Femur (tissue), 1 donor: ENCODE measurements around the gene ACSS1.

Experiments
- DNase-seq: peaks from one replicate; pipeline ENCODE4 v3.0.0-alpha.2; 2017

The ACSS1 gene

DNA sequence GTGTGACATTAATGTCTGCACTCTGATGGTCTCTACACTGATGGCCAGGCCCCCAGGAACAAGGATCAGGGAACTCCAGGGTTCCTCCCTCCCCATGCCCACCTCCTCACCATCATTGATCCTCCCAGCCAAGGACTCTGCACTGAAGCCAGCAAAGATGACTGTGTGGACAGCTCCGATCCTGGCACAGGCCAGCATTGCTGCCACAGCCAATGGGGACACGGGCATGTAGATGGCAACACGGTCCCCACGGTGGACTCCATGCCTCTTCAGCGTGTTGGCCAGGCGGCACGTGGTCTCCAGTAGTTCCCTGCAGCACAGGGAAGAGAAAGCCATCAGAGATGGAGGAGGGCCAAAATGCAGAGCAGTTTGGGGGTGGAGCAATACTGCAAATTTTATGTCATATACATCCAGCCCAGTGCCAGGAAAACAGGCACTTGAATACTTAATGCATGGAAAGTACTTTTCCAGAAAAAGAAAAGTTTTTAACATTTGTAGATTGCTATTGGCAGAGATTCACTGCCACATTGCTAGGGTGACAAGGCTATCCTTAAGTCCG lies 27.2 kb downstream of the ACSS1 start:
- DNase-seq: no peak

DNA sequence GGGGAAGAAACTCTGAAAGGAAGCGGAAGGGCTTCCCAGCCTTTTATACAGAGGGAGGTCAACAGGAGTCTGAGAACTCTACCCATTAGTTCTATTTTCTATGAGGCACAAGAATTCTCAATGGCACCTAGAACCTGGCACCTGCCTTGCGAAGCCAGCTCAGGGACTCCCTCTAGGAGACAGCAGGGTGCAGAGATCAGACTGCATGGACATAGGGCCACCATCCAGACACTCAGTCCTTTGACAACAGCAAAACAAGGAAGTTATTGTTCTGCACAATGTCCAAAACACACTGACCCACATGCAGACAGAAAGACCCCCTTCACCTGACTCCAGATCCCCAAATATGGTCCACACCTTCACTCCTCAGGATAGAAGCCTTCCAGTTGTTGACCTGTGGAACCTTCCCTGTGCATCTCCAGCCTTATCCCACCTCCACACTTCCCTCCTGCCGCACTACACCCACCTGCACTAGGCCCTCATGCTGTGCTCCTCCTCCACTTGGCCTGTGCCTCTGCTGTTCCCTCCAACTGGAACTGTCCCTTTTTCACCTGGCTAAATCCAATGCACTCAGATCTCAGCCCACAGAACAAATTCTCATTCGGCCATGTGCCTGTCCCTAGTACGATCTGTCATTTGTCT lies 27.8 kb downstream of the ACSS1 start:
- DNase-seq: no peak

DNA sequence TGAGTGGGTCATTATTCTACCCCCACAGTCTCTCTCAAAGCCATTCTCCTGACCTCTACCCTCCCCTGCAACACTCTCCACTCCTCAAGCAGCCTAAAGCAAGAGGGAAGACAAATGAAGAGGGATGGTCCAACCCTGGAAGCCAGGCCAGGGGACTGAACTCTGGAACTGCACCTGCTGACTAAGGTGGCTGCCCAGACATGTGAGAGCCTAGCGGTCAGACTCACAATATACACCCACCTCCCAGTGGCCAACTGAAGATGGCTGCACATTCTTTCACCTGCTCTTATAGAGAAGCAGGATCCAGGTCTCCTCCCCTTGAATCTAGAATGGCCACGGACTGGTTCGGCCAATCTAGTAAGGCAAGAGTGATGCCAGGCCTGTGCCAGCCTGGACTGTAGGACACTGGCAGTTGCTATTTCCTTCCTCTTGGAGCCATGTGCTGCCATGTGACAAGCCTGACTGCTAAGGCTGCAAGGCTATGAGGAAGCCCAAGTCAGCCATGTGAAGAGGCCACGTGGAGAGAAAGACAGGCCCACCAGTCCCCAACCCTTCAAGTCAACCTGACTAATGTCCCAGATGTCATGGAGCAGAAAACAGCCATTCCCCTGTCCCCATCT lies 31.8 kb downstream of the ACSS1 start:
- DNase-seq: peak; percentile 7

DNA sequence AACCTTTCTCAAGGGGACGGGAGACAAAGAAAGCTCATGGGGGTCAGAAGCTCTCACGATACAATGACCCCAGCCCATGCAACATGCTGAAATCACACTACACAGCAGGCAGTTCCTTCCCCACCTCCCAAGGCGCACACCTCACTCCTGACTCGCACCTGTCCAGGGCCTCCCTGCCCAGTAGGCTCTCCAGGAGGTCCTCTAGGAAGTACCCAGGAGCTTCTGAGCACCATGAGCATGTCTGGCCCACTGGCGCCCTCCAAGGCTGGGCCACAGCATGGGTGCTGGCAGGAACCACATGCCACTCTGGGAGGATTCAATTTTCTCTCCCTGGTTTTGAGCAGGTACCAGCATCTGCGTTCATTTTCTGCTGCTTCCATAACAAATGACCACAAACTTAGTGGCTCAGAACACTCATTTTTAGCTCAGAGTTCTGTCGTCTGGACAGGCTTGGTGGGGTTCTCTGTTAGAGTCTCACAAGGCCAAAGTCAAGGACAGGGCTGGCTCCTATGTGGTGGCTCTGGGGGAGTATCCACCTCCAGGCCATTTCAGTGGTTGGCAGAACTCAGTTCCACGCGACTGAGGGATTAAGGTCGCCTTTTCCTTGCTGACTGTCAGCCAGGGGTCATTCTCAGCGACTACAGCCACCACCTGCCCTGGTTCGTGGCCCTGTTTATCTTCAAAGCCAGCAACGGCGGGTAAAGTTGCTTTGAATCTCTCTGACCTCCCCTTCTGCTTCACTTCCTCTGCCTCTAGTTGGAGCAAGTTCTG lies 32.7 kb downstream of the ACSS1 start:
- peak; percentile 15 for DNase-seq

DNA sequence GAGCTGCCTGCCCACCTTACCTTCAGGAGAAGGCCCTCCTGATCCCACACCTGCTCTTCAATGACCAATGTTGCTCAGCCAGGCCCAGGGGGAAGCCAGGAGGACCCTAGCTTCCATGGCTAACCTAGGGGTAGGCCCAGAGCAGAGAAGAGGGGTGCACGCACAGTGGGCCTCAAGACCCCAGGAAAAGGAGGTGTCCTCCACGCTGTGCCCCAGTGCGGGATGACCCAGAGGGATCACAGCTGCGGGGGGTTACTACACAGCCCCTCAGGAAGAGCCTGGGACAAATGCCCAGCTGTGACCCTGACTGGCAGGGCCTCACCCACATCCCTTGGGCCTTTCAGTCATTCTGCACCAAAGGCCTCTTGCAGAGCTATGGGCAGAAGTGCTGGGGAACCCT lies 33.8 kb downstream of the ACSS1 start:
- DNase-seq: peak; percentile 7

DNA sequence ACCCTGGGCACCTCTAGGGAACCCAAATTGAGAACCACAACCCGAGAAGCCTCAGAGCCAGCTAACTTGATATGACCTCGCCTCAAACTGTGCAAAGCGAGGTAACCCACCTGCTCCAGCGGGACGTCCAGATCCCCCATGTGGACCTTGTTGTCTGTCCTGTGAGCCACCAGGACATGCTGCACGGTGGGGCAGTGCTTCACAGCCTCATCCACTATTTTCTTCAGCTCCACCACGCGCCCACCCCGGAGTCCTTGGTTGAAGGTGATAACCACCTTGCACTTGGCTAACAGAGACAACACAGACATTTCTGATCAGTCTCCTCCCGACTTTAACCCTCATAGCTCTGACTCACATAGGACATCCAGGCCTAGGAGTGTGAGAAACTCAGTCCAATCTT lies 34.6 kb downstream of the ACSS1 start:
- DNase-seq: peak; percentile 9

DNA sequence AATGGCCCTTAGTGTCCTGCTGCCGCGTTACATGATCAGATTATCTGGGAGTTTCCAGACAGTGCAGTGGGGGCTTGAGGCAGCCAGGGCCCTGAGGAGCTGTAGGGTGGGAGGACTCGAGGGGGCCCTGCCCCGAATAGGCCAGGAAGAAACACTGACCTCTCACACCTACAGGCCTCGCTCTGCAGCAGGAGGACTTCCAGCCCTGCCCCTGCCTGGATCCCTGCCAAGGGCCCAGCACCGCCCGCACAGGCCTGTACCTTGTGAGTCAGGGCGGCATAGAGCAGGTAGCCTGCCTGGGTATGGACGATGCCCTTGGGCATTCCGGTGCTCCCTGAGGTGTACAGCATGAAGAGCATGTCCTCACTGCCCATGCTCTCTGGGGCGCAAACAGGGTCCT lies 35.3 kb downstream of the ACSS1 start:
- DNase-seq: peak; percentile 19

DNA sequence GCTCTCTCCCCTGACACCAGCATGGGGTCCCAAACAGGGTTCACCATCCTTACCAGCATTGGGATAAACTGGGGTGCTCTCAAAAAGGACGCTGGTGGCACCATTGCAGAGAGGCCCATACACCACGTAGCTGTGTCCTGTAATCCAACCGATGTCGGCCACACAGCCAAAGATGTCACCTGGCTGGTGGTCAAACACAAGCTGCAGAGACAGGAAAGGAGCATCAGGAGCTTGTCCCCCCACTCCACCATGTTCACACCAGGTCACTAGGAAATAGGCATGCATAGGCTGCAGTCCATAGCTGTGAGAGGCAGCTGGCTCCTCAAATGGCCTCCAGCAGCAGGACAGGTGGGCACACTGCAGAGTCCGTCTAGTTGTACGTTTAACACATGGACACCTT lies 36.6 kb downstream of the ACSS1 start:
- peak; percentile 9 for DNase-seq

DNA sequence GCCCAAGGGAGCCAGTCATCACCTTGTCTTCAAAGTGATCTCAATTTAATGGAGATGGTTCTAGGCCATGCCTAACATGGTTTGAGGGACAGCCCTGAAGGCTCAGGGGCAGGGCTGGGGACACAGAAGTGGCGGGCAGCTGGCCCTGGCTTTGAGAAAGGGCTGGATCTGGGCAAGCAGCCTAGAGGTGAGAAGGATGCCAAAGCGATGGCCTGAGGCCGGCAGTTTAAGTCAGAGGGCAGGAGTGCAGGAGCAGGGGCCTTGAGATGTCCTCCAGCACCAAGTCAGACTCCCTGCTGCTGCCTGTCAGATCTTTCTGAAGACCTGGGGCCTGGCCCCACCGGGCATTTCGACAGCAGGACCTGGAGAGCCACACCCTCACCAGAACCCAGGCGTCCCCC lies 37.0 kb downstream of the ACSS1 start:
- peak; percentile 4 for DNase-seq

DNA sequence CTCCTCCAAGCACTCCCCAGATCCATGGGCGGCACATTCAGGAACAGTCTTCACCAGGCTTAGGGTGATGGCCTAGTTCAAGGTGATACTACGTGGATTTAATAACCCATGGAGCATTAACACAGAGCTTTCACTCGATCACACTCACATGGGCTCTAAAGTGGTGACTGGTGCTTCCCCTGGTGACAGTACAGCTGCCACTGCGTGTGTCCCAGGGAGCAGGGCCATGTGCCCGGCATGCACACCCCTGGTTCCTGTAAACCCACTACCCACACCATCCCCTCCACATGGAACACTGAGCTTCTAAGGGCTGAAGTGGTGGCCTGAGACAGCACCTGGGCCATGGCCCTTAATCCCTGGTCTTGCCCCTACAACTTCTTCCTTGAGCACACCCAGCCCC lies 37.6 kb downstream of the ACSS1 start:
- DNase-seq: peak; percentile 7

DNA sequence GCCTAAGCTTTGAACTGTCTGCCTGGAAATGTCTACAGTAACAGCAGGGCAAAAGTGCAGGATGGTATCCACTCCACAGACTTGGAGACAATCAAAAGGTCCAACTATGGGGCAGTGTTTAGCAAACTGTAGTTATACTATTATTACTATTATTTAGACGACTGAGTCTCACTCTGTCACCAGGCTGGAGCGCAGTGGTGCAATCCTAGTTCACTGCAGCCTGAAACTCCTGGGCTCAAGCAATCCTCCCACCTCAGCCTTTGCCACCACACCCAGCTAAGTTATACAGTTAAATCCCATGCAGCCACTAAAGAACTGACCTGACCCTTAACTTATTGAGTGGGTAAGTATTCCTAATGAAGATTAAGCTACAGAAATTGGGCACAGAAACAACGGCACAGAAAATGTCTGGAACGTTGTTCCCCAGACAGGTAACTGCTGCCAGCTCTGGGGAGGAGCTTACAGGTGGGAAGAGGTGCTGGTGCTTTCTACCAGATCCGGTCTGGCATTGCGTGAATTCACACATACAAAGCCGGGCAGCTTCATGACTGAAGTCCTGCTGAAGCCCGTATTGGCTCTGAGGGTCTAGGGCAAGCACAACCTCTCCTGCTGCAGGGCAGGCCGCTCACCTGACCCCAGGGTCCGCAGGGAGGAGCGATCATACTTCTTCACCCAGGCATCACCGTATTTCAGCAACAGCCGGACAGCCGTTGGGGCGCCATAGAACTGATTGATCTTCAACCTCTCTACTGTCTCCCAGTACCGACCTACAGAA lies 38.4 kb downstream of the ACSS1 start:
- DNase-seq: peak; percentile 8

GRCh38 chr20:25018841-25019240 lies 39.1 kb downstream of the ACSS1 start:
- DNase-seq: peak; percentile 4

DNA sequence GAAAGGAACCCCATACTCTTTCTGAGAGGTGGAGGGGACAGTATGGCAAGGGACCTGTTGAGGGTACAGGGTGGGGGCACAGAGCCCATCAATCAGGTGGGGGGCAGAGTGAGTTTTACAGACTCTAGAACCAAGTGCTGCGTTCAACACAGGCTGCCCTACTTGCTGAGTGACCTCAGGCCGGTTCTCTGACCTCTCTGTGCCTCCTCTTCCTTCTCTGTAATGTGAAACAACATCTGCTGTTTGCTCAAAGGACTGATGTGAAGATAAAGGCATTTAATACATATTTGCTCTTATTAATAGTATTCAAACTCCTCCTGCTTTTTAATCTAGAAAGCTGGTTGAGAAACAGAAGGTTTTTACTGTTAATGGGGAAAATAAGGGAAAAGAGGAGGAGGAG lies 39.5 kb downstream of the ACSS1 start:
- no peak for DNase-seq

DNA sequence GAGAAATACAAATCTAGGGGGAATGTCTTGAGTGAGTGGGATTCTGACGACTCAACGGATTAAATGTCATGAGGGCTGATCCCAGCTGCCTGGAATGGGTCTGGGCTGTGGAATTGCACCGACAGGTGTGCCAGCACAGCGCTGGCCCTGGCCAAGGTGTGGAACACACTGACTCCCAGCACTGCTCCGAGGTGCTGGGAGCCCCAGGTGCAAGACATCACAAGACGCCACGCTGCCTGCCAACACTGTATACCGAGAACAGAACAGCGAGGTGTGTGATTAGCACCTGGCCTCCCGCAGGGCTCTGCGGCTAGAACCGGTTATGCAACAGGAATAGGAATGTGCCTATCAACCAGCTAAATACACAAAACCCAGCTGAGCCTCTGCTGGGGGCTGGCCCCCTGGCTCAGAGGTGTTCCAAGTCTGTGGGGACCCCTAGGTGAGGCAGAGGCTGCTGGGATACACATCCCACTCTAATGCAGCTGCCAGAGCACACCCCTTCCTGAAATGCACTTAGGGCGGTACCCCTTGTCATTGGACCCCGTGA lies 40.6 kb downstream of the ACSS1 start:
- peak; percentile 11 for DNase-seq

- DNase-seq: peak; percentile 14
These were observed 41.5 kb downstream of the ACSS1 start for GRCh38 chr20:25016471-25016870.

DNA sequence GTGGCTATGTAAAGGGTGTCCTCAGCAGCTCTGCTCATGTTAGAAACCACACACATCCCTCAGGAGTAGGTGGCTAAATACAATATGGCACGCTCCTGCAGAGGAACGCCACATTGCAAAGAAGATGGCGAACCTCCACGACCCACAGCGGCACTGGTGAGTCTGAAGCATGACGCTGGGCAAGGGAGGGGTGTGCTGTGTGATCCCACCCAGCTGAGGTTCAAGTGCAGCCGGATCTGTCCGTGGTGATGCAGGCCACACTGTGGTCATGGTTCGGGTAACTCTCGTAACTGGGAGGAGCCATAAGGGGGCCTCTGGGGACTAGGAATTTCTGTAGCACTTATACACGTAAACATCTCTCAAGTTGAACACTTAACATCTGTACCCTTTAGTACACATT lies 42.0 kb downstream of the ACSS1 start:
- peak; percentile 17 for DNase-seq

DNA sequence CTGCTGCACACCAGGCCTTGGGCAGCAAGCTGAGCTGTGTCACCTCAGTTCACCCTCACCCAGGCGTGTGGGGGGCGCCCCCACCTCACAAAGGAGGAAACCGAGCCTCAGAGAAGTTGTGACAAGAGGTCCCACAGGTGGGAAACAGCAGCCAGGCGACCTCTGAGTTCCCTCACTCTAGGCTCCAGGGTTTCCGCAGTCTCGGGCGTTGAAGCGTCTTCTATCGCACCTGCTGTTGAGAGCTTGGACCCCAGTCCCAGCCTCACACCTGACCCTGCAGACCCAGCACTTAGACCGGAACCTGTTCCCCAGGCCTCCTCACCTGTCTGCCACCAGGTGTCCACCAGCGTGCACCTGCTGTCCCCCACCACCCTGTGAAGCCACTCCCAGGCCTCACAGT lies 43.1 kb downstream of the ACSS1 start:
- DNase-seq: peak; percentile 12

- DNase-seq: peak; percentile 11
These were observed 44.2 kb downstream of the ACSS1 start for GRCh38 chr20:25013478-25014380.

GRCh38 chr20:25012616-25013189 lies 45.2 kb downstream of the ACSS1 start:
- peak; percentile 3 for DNase-seq

- peak; percentile 6 for DNase-seq
These were observed 46.1 kb downstream of the ACSS1 start for GRCh38 chr20:25011831-25012241.

DNA sequence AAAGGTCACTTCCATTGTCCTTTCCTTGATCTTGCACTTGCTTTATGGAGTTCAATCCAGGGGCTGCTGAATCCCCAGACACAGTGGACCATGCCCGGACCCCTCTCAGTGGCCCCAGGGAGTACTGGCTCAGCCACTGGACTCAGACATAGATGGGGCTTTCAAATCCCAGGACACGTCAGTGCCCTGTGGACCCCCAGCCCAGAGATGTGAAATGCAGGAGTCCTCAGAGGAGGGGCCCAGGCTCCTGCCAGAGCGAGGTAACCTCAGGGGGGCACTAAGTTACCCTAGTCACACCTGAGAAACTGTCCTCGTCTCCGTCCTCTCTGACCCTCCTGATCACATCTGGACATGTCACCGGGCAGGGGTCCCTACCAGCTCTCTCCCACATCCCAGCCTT lies 46.7 kb downstream of the ACSS1 start:
- DNase-seq: peak; percentile 13
